Measurements from ENCODE around the gene HERC6. TPM values are rescaled to one million over a fixed set of nuclear protein-coding genes. Genes with fewer than 3 reads are reported as not detected.
A peak's percentile ranks its signal among the peaks of the same experiment; 100 is the strongest.
"Not testable (repeated sequence)": the region's sequence is repeated elsewhere in the genome, so short reads cannot be mapped to it uniquely, and the experiment has no call there.

The HERC6 gene
- total RNA-seq = 6.4 and 13.1 TPM in 2 replicates

- DNase-seq (ENCODE audit: extremely low read depth, low read depth, low spot score) = peak; percentile 68
These were observed at the start of gene HERC6 for GRCh38 chr4:88378691-88379559. Gene HERC6, plus strand, starts transcription at chr4:88378852. Its CDS starts 70 bp downstream, at chr4:88378922.

GRCh38 chr4:88333741-88334405, 44.8 kb upstream of the HERC6 start:
- no peak for DNase-seq (ENCODE audit: extremely low read depth, low read depth, low spot score)

GRCh38 chr4:88335092-88335665, 43.5 kb upstream of the HERC6 start:
- no peak for DNase-seq (ENCODE audit: extremely low read depth, low read depth, low spot score)

- peak; percentile 54 for DNase-seq (ENCODE audit: extremely low read depth, low read depth, low spot score)
These were observed 37.1 kb upstream of the HERC6 start for GRCh38 chr4:88341227-88342192.

GRCh38 chr4:88346902-88347301, 31.8 kb upstream of the HERC6 start:
- DNase-seq (ENCODE audit: extremely low read depth, low read depth, low spot score) = not testable (repeated sequence)

- DNase-seq (ENCODE audit: extremely low read depth, low read depth, low spot score) = not testable (repeated sequence)
These were observed 29.9 kb upstream of the HERC6 start for GRCh38 chr4:88348761-88349160.

- no peak for DNase-seq (ENCODE audit: extremely low read depth, low read depth, low spot score)
These were observed 27.9 kb upstream of the HERC6 start for GRCh38 chr4:88350786-88351185.

- no peak for DNase-seq (ENCODE audit: extremely low read depth, low read depth, low spot score)
These were observed 26.5 kb upstream of the HERC6 start for GRCh38 chr4:88352062-88352740.

GRCh38 chr4:88353324-88353723, 25.3 kb upstream of the HERC6 start:
- DNase-seq (ENCODE audit: extremely low read depth, low read depth, low spot score) = no peak

GRCh38 chr4:88356771-88357170, 21.9 kb upstream of the HERC6 start:
- DNase-seq (ENCODE audit: extremely low read depth, low read depth, low spot score) = no peak

- no peak for DNase-seq (ENCODE audit: extremely low read depth, low read depth, low spot score)
These were observed 21.4 kb upstream of the HERC6 start for GRCh38 chr4:88357262-88357661.

- DNase-seq (ENCODE audit: extremely low read depth, low read depth, low spot score) = no peak
These were observed 19.1 kb upstream of the HERC6 start for GRCh38 chr4:88359558-88359957.

- no peak for DNase-seq (ENCODE audit: extremely low read depth, low read depth, low spot score)
These were observed 18.4 kb upstream of the HERC6 start for GRCh38 chr4:88360256-88360655.

- no peak for DNase-seq (ENCODE audit: extremely low read depth, low read depth, low spot score)
These were observed 17.9 kb upstream of the HERC6 start for GRCh38 chr4:88360791-88361190.

- not testable (repeated sequence) for DNase-seq (ENCODE audit: extremely low read depth, low read depth, low spot score)
These were observed 17.4 kb upstream of the HERC6 start for GRCh38 chr4:88361217-88361773.

GRCh38 chr4:88366460-88366859, 12.2 kb upstream of the HERC6 start:
- no peak for DNase-seq (ENCODE audit: extremely low read depth, low read depth, low spot score)

GRCh38 chr4:88367826-88368225, 10.8 kb upstream of the HERC6 start:
- no peak for DNase-seq (ENCODE audit: extremely low read depth, low read depth, low spot score)

- DNase-seq (ENCODE audit: extremely low read depth, low read depth, low spot score) = peak; percentile 25
These were observed 9.4 kb upstream of the HERC6 start for GRCh38 chr4:88369180-88369812.

- DNase-seq (ENCODE audit: extremely low read depth, low read depth, low spot score) = no peak
These were observed 2.5 kb downstream of the HERC6 start for GRCh38 chr4:88381123-88381522.
